HUES48 (cell line): ENCODE results near the gene FUT3.
"Not testable (repeated sequence)": the region's sequence is repeated elsewhere in the genome, so short reads cannot be mapped to it uniquely, and the experiment has no call there.

Source experiments
- H3K27ac ChIP-seq: one replicate; pipeline ENCODE4 v1.7.0; 2013; ENCODE audit warnings: low read depth, low read length, inconsistent platforms
- H3K27me3 ChIP-seq: 2 replicates; pipeline ENCODE4 v1.6.1; 2013; ENCODE audit warnings: mild to moderate bottlenecking, low read length; ENCODE audit not compliant: control insufficient read depth, insufficient read depth
- H3K36me3 ChIP-seq: 2 replicates; pipeline ENCODE4 v1.6.1; 2013; ENCODE audit warnings: low read length; ENCODE audit not compliant: control insufficient read depth, insufficient read depth
- H3K4me1 ChIP-seq: 2 replicates; pipeline ENCODE4 v1.6.1; 2013; ENCODE audit warnings: mild to moderate bottlenecking, low read length; ENCODE audit not compliant: control insufficient read depth, insufficient read depth
- H3K4me3 ChIP-seq: 2 replicates; pipeline ENCODE4 v1.5.1; 2013; ENCODE audit warnings: mild to moderate bottlenecking, low read depth, low read length
- H3K9ac ChIP-seq: 2 replicates; pipeline ENCODE4 v1.6.1; 2013; ENCODE audit warnings: mild to moderate bottlenecking, low read depth, low read length, moderate library complexity
- H3K9me3 ChIP-seq: 2 replicates; pipeline ENCODE4 v1.6.1; 2013; ENCODE audit warnings: low read length; ENCODE audit not compliant: control insufficient read depth, insufficient read depth

FUT3 gene

GRCh38 chr19:5881543-5882299 lies 30.5 kb upstream of the FUT3 start:
- Histone ChIP-seq H3K4me3 (no peak overlapping the region), H3K4me1 (peaks cover 6% of the 10 kb centered on the region; the same call in 1 of the 2 replicates), H3K36me3 (no peaks in the 10 kb centered on the region), H3K9ac (no peak overlapping the region), H3K27me3 (no peaks in the 10 kb centered on the region), H3K27ac (no peak overlapping the region), H3K9me3 (no peaks in the 10 kb centered on the region)

- no peaks in the 10 kb centered on the region for H3K9me3 ChIP-seq
- H3K4me3 ChIP-seq, result no peak overlapping the region
- peak overlapping the region; percentile 20 for H3K27ac ChIP-seq
- H3K9ac ChIP-seq, result no peak overlapping the region
- H3K27me3 ChIP-seq, result no peaks in the 10 kb centered on the region
- peaks cover 6% of the 10 kb centered on the region; the same call in 1 of the 2 replicates for H3K4me1 ChIP-seq
- no peaks in the 10 kb centered on the region for H3K36me3 ChIP-seq
Observed at GRCh38 chr19:5880604-5881078, 29.4 kb upstream of the FUT3 start.

GRCh38 chr19:5880196-5880595 lies 28.9 kb upstream of the FUT3 start:
- no peak overlapping the region for H3K4me3 ChIP-seq
- H3K4me1 ChIP-seq, result peaks cover 6% of the 10 kb centered on the region; the same call in 1 of the 2 replicates
- H3K27me3 ChIP-seq, result no peaks in the 10 kb centered on the region
- H3K9me3 ChIP-seq, result no peaks in the 10 kb centered on the region
- H3K9ac ChIP-seq, result no peak overlapping the region
- peak overlapping the region; percentile 20 for H3K27ac ChIP-seq
- H3K36me3 ChIP-seq, result no peaks in the 10 kb centered on the region

DNA sequence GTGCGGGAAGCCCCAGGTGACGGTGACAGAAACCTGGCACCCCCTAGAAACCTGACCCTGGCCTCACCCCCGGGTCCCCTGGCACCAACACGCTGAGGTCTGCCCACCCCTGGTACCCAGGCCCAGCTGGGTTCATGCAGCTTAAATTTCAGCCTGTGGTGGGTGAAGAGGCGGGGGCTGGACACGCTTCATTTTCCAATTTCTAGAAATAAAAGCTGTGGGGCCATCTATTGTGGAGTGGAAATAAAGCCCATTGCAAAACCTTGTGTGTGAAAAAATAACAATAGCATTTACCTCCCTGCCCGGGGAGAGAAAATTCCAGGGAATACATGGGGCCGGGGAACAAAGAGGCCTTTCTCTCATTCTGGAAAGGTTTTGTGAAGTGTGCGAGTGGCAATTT lies 26.6 kb upstream of the FUT3 start:
- Histone ChIP-seq H3K27me3 (no peaks in the 10 kb centered on the region), H3K9ac (no peak overlapping the region), H3K4me3 (no peak overlapping the region), H3K27ac (no peak overlapping the region), H3K9me3 (no peaks in the 10 kb centered on the region), H3K4me1 (peaks cover 6% of the 10 kb centered on the region; the same call in 1 of the 2 replicates), H3K36me3 (no peaks in the 10 kb centered on the region)

- H3K9me3 ChIP-seq, result no peaks in the 10 kb centered on the region
- H3K4me1 ChIP-seq, result peaks cover 6% of the 10 kb centered on the region; the same call in 1 of the 2 replicates
- H3K4me3 ChIP-seq, result no peak overlapping the region
- no peaks in the 10 kb centered on the region for H3K27me3 ChIP-seq
- no peak overlapping the region for H3K27ac ChIP-seq
- no peak overlapping the region for H3K9ac ChIP-seq
- no peaks in the 10 kb centered on the region for H3K36me3 ChIP-seq
Observed at GRCh38 chr19:5877427-5877826, 26.2 kb upstream of the FUT3 start.

GRCh38 chr19:5874496-5874895 lies 23.2 kb upstream of the FUT3 start:
- not testable (repeated sequence) for H3K9ac ChIP-seq, H3K9me3 ChIP-seq, H3K27ac ChIP-seq, H3K4me3 ChIP-seq, H3K4me1 ChIP-seq, H3K36me3 ChIP-seq, H3K27me3 ChIP-seq

GRCh38 chr19:5873617-5874199 lies 22.5 kb upstream of the FUT3 start:
- Histone ChIP-seq H3K4me3 (no peak overlapping the region), H3K4me1 (no peaks in the 10 kb centered on the region), H3K36me3 (no peaks in the 10 kb centered on the region), H3K27ac (no peak overlapping the region), H3K9ac (no peak overlapping the region), H3K27me3 (no peaks in the 10 kb centered on the region), H3K9me3 (no peaks in the 10 kb centered on the region)

GRCh38 chr19:5870986-5871394 lies 19.7 kb upstream of the FUT3 start:
- Histone ChIP-seq H3K36me3 (no peaks in the 10 kb centered on the region), H3K4me3 (no peak overlapping the region), H3K9me3 (no peaks in the 10 kb centered on the region), H3K27me3 (no peaks in the 10 kb centered on the region), H3K27ac (no peak overlapping the region), H3K4me1 (no peaks in the 10 kb centered on the region), H3K9ac (no peak overlapping the region)

- Histone ChIP-seq H3K9ac (no peak overlapping the region), H3K9me3 (no peaks in the 10 kb centered on the region), H3K27me3 (no peaks in the 10 kb centered on the region), H3K4me3 (no peak overlapping the region), H3K4me1 (no peaks in the 10 kb centered on the region), H3K36me3 (no peaks in the 10 kb centered on the region), H3K27ac (no peak overlapping the region)
Observed at GRCh38 chr19:5867201-5868136, 16.2 kb upstream of the FUT3 start.

GRCh38 chr19:5865772-5866171 lies 14.5 kb upstream of the FUT3 start:
- Histone ChIP-seq H3K4me1 (no peaks in the 10 kb centered on the region), H3K9me3 (no peaks in the 10 kb centered on the region), H3K27ac (no peak overlapping the region), H3K9ac (no peak overlapping the region), H3K4me3 (no peak overlapping the region), H3K27me3 (no peaks in the 10 kb centered on the region), H3K36me3 (no peaks in the 10 kb centered on the region)
